ENCODE results near the gene DPYD.

DNA sequence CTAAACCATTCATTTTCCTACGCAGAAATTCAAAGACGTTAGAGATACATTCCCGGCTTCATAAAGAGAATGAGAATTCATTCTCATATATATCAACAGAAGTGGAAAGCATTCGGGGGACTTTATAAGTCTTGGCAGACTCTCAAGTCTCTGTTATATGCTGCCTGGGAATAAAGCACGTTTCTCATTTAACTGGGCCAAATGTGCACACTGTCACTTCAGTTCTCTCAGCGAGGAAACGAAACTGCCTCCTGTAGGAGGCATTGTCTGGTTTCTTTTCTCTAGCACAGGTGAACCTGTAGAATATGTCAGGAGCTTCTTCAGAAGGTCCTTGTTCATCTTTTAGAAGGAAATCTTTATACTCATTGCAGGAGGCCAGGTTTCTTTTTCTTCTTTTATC lies 831.7 kb downstream of the DPYD start:
- TF ChIP-seq CTCF (conservative IDR thresholded peaks at IDR 0.05; ENCODE audit: low read depth, low read length), result no peak
- TF ChIP-seq EZH2 (IDR thresholded peaks at IDR 0.05; ENCODE audit: low read length, unreplicated experiment), result no peak
- TF ChIP-seq EZH2phosphoT487 (IDR thresholded peaks at IDR 0.05; ENCODE audit: borderline replicate concordance, low read length), result no peak

Data from PC-3 (cell line).